CD8-positive, alpha-beta memory T cell (primary cell): ENCODE data around the gene PKIB. TPM values are rescaled to one million over a fixed set of nuclear protein-coding genes. Genes with fewer than 3 reads are reported as not detected.

Source experiments
- CTCF ChIA-PET: fragments of 350-600 bp; sonication (Branson Sonifier 250); formaldehyde crosslinking; loops from one replicate; lab custom pipeline; 2021; ENCODE audit warnings: antibody characterized with exemption; lab: Charles Lee
- POLR2A ChIA-PET: fragments of 350-600 bp; sonication (Branson Sonifier 250); formaldehyde crosslinking; loops from one replicate; lab custom pipeline; 2021; ENCODE audit warnings: antibody characterized with exemption; lab: Charles Lee
- DNase-seq, 5 donors: peaks; one replicate each; pipeline versions ENCODE4 v3.0.0 to v3.0.0-alpha.2; 2020 to 2022; ENCODE audit warnings: mixed read lengths in 1 of 5
- H3K27ac ChIP-seq: one replicate; pipeline ENCODE4 v1.7.0; 2013; ENCODE audit warnings: low read depth, mild to moderate bottlenecking, low read length, moderate library complexity
- H3K27me3 ChIP-seq: 2 replicates; pipeline ENCODE4 v1.7.0; 2013; ENCODE audit warnings: low read length, mild to moderate bottlenecking; ENCODE audit not compliant: insufficient read depth, poor library complexity, severe bottlenecking
- H3K36me3 ChIP-seq: 2 replicates; pipeline ENCODE4 v1.7.0; 2013; ENCODE audit warnings: mild to moderate bottlenecking, low read length, moderate library complexity; ENCODE audit not compliant: insufficient read depth
- H3K4me1 ChIP-seq: 2 replicates; pipeline ENCODE4 v1.7.0; 2013; ENCODE audit warnings: mild to moderate bottlenecking, low read length, moderate library complexity; ENCODE audit not compliant: insufficient read depth
- H3K4me3 ChIP-seq: 2 replicates; pipeline ENCODE4 v1.7.0; 2013; ENCODE audit warnings: mild to moderate bottlenecking, low read length
- H3K9me3 ChIP-seq: 2 replicates; pipeline ENCODE4 v1.7.0; 2013; ENCODE audit warnings: mild to moderate bottlenecking, low read length
- H3K27ac Mint-ChIP-seq, 8 donors: one replicate each; pipeline ENCODE4 v1.8.0; 2020 to 2021; ENCODE audit warnings: mixed read lengths in 8 of 8, mild to moderate bottlenecking in 6 of 8, inconsistent platforms in 3 of 8, moderate library complexity in 3 of 8
- H3K27me3 Mint-ChIP-seq, 2 donors: one replicate each; pipeline ENCODE4 v1.8.0; 2020 to 2021; ENCODE audit warnings: mixed read lengths in 2 of 2, mild to moderate bottlenecking in 1 of 2, moderate library complexity in 1 of 2
- H3K36me3 Mint-ChIP-seq, 3 donors: one replicate each; pipeline ENCODE4 v1.8.0; 2020 to 2021; ENCODE audit warnings: mixed read lengths in 3 of 3, inconsistent platforms in 1 of 3, mild to moderate bottlenecking in 1 of 3
- H3K4me1 Mint-ChIP-seq, 3 donors: one replicate each; pipeline ENCODE4 v1.8.0; 2020 to 2021; ENCODE audit warnings: mixed read lengths in 3 of 3, inconsistent platforms in 1 of 3, mild to moderate bottlenecking in 1 of 3
- H3K4me3 Mint-ChIP-seq, 7 donors: one replicate each; pipeline ENCODE4 v1.8.0; 2020 to 2021; ENCODE audit warnings: mixed read lengths in 7 of 7, mild to moderate bottlenecking in 6 of 7, moderate library complexity in 4 of 7, inconsistent platforms in 2 of 7
- H3K9me3 Mint-ChIP-seq, 5 donors: one replicate each; pipeline ENCODE4 v1.8.0; 2020 to 2022; ENCODE audit warnings: mixed read lengths in 5 of 5, mild to moderate bottlenecking in 3 of 5, moderate library complexity in 2 of 5, inconsistent platforms in 1 of 5
- polyA plus RNA-seq: library from polyadenylated mRNA; unstranded; fragments of 300-500 nt; fragmentation: Illumina TruSeq; gene quantifications from one replicate; pipeline ENCODE4 v1.2.3, GENCODE V29; 2021
- total RNA-seq, 2 experiments: library from RNA; stranded (reverse); gene quantifications; one replicate each; pipeline ENCODE4 v1.2.3, GENCODE V29; 2021

PKIB gene
- total and polyA plus RNA-seq, 3 experiments from 2014 or later: 0.26 to 0.98 TPM; not detected in 1

GRCh38 chr6:122730334-122730733 is 120.1 kb downstream of the PKIB start:
- peaks cover 6 to 10% of the 10 kb centered on the region in 2 donors for H3K27me3 Mint-ChIP-seq
- Histone ChIP-seq H3K27me3 (no peaks in the 10 kb centered on the region), H3K36me3 (no peaks in the 10 kb centered on the region), H3K27ac (no peak overlapping the region), H3K4me1 (no peaks in the 10 kb centered on the region), H3K4me3 (no peak overlapping the region), H3K9me3 (no peaks in the 10 kb centered on the region)
- H3K4me3 Mint-ChIP-seq: no peak overlapping the region
- no peak for DNase-seq
- H3K36me3 Mint-ChIP-seq: no peaks in the 10 kb centered on the region
- H3K27ac Mint-ChIP-seq: no peak overlapping the region
- CTCF ChIA-PET: interaction anchor here (1.1 to 2.0 kb wide), 2 partner anchors 16 to 109 kb away, joined by 3 to 10 read pairs; no protein-coding TSS in a partner anchor
- no peaks in the 10 kb centered on the region for H3K4me1 Mint-ChIP-seq
- peaks cover 0 to 3% (median 0%) of the 10 kb centered on the region in 5 donors for H3K9me3 Mint-ChIP-seq
- POLR2A ChIA-PET: no interaction called here

DNA sequence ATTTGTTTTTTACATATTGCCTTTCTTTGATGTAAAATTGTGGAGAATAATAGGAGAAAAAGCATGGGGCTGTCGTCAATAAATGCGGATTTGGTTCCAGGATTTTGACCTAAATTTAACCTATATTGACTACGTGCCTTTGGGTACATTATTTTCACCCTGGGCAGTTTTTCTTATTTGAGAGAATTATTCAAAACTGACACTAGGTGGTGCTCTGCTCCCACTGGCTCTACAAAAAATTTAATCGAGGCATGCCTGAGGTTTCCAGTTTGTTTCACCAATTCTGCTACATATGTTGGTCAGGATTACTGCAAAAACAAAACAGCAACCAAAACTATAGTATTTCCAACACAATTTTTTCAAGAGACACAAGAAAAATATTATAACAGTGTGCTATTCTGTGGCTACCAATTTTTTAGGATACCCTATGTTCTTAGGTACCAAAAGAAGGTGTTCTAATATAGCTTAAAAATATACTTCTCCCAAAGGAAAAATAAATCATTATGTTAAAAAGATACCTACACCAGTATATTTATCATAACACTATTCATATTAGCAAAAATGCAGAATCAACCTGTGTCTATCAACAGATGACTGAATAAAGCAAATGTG is 120.7 kb downstream of the PKIB start:
- POLR2A ChIA-PET: no interaction called here
- H3K4me1 Mint-ChIP-seq: no peaks in the 10 kb centered on the region

GRCh38 chr6:122733259-122733658 is 123.1 kb downstream of the PKIB start:
- Histone ChIP-seq H3K4me1 (no peaks in the 10 kb centered on the region), H3K9me3 (no peaks in the 10 kb centered on the region), H3K27me3 (no peaks in the 10 kb centered on the region), H3K4me3 (no peak overlapping the region), H3K36me3 (no peaks in the 10 kb centered on the region), H3K27ac (no peak overlapping the region)
- H3K27ac Mint-ChIP-seq: no peak overlapping the region
- peaks cover 0 to 3% (median 0%) of the 10 kb centered on the region in 5 donors for H3K9me3 Mint-ChIP-seq
- DNase-seq: no peak
- CTCF ChIA-PET: no interaction called here
- no peaks in the 10 kb centered on the region for H3K4me1 Mint-ChIP-seq
- POLR2A ChIA-PET: no interaction called here
- H3K36me3 Mint-ChIP-seq: no peaks in the 10 kb centered on the region
- H3K4me3 Mint-ChIP-seq: no peak overlapping the region
- peaks cover 1 to 11% of the 10 kb centered on the region in 2 donors for H3K27me3 Mint-ChIP-seq

More for the DNA sequence above, 120.7 kb downstream of the PKIB start:
- Histone ChIP-seq H3K9me3 (no peaks in the 10 kb centered on the region), H3K4me3 (no peak overlapping the region), H3K27ac (no peak overlapping the region), H3K4me1 (no peaks in the 10 kb centered on the region), H3K36me3 (no peaks in the 10 kb centered on the region), H3K27me3 (no peaks in the 10 kb centered on the region)
- CTCF ChIA-PET: interaction anchor here (2.0 kb wide), 1 partner anchor 108 kb away, joined by 10 read pairs; no protein-coding TSS in a partner anchor
- Mint-ChIP-seq H3K36me3 (no peaks in the 10 kb centered on the region), H3K27ac (no peak overlapping the region), H3K4me3 (no peak overlapping the region), H3K27me3 (peaks cover 6 to 13% of the 10 kb centered on the region in 2 donors), H3K9me3 (peaks cover 0 to 3% (median 0%) of the 10 kb centered on the region in 5 donors)
- peak in 1 of 5 donors; percentile 15 for DNase-seq

DNA sequence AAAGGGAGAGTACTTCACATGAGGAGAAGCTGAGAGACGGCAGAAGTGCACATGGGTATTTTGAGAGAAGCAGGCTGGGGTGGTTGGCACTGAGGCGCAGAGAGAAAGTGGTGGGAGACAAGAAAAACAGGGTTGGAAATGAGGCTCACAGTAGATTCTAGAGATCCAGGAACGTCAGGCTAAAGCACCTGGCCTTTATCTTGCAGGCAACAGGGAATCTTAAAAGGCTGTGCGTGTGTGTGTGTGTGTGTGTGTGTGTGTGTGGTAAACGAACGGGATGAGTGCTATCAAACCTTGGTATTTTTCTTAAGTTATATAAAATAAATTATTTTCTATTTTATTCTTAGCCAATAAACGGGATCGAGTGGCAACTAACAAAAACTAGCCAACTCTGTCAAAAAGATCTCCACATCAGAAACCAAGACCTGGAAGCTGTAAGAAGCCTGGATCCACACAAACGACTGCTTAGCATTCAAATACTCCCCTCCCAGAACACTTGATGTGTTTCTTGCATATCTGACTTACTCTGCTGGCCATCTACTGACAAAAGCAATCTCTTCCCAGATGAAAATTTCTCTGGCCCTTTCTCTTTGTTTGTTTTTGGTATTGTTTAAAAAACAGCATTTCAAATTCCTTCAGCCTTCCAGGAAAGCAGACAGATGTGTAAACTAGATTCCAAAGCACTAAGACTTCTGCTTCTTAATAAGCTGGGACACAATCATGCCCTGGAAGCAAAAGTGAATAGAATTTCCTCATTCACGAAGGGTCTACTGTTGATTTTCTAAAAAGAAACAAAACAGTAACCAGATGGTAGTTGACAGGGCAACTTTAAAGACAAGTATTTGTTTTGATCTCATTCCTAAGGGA is 124.6 kb downstream of the PKIB start:
- no peak for DNase-seq
- Mint-ChIP-seq H3K27ac (no peak overlapping the region), H3K27me3 (peaks cover 0 to 11% of the 10 kb centered on the region in 2 donors), H3K4me1 (no peaks in the 10 kb centered on the region), H3K9me3 (peaks cover 0 to 3% (median 0%) of the 10 kb centered on the region in 5 donors), H3K4me3 (peak overlapping the region in 1 of 7 donors; percentile 20), H3K36me3 (no peaks in the 10 kb centered on the region)
- no peaks in the 10 kb centered on the region for H3K36me3 ChIP-seq
- H3K9me3 ChIP-seq: no peaks in the 10 kb centered on the region
- H3K27me3 ChIP-seq: no peaks in the 10 kb centered on the region
- no peak overlapping the region for H3K4me3 ChIP-seq
- ChIA-PET POLR2A (no interaction called here), CTCF (no interaction called here)
- no peak overlapping the region for H3K27ac ChIP-seq
- no peaks in the 10 kb centered on the region for H3K4me1 ChIP-seq

DNA sequence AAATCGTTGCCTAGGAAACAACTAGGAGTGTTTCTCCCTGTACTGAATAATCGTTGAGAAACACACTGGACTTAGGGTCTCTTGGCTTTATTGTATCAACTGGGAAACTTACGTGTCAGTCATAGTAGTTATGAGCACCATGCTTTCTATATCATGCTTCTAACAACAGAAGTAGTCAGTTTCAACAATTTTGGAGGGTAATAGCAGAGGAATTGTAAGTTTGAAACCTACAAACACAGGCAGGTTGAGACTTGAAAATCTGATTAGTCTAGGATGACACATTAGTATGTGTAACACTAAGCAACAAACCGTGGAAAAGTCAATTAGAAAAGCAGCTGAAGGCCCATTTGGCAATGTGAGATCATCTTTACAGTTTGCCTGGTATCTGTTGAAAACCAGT is 125.4 kb downstream of the PKIB start:
- H3K27ac ChIP-seq: no peak overlapping the region
- DNase-seq: no peak
- peaks cover 0 to 7% of the 10 kb centered on the region in 2 donors for H3K27me3 Mint-ChIP-seq
- H3K4me1 Mint-ChIP-seq: no peaks in the 10 kb centered on the region
- no peaks in the 10 kb centered on the region for H3K36me3 Mint-ChIP-seq
- H3K4me3 Mint-ChIP-seq: no peak overlapping the region
- H3K4me1 ChIP-seq: no peaks in the 10 kb centered on the region
- H3K27me3 ChIP-seq: no peaks in the 10 kb centered on the region
- POLR2A ChIA-PET: no interaction called here
- H3K9me3 ChIP-seq: no peaks in the 10 kb centered on the region
- H3K27ac Mint-ChIP-seq: no peak overlapping the region
- H3K36me3 ChIP-seq: no peaks in the 10 kb centered on the region
- H3K9me3 Mint-ChIP-seq: peaks cover 0 to 3% (median 0%) of the 10 kb centered on the region in 5 donors
- no peak overlapping the region for H3K4me3 ChIP-seq
- CTCF ChIA-PET: no interaction called here

GRCh38 chr6:122736163-122736562 is 126.0 kb downstream of the PKIB start:
- Histone ChIP-seq H3K9me3 (no peaks in the 10 kb centered on the region), H3K27ac (no peak overlapping the region), H3K27me3 (no peaks in the 10 kb centered on the region), H3K36me3 (no peaks in the 10 kb centered on the region), H3K4me1 (no peaks in the 10 kb centered on the region), H3K4me3 (no peak overlapping the region)
- Mint-ChIP-seq H3K36me3 (no peaks in the 10 kb centered on the region), H3K4me1 (no peaks in the 10 kb centered on the region), H3K4me3 (no peak overlapping the region), H3K27me3 (peaks cover 2 to 7% of the 10 kb centered on the region in 2 donors), H3K9me3 (peaks cover 0 to 3% (median 0%) of the 10 kb centered on the region in 5 donors), H3K27ac (no peak overlapping the region)
- DNase-seq: no peak
- ChIA-PET CTCF (no interaction called here), POLR2A (no interaction called here)

DNA sequence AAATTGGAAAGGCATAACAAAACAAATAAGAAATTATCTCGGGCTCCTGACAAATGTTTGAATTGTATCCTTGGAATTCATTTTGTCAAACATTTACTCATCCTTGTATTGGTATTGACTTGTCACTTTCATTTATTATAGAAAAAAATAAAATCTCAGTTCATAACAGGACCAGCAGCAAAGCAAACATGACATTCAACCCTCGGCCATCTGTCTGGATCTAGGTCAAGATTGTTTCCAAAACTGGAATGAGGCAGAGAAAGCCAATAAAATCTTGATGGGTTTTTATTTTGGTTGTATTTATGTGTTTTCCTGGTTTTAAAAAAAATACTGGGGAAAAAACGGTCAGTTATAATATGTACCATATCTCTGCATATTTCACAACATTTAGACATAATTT is 126.4 kb downstream of the PKIB start:
- H3K9me3 Mint-ChIP-seq: peaks cover 0 to 3% (median 0%) of the 10 kb centered on the region in 5 donors
- no peak for DNase-seq
- CTCF ChIA-PET: no interaction called here

GRCh38 chr6:122740091-122740490 is 129.9 kb downstream of the PKIB start:
- Mint-ChIP-seq H3K4me3 (no peak overlapping the region), H3K36me3 (no peaks in the 10 kb centered on the region), H3K27me3 (peaks cover 5% of the 10 kb centered on the region in 2 donors), H3K9me3 (peaks cover 0 to 3% (median 0%) of the 10 kb centered on the region in 5 donors), H3K4me1 (no peaks in the 10 kb centered on the region), H3K27ac (no peak overlapping the region)
- CTCF ChIA-PET: no interaction called here
- H3K27me3 ChIP-seq: no peaks in the 10 kb centered on the region
- no peak for DNase-seq
- POLR2A ChIA-PET: no interaction called here
- H3K36me3 ChIP-seq: no peaks in the 10 kb centered on the region
- H3K4me3 ChIP-seq: no peak overlapping the region
- no peaks in the 10 kb centered on the region for H3K4me1 ChIP-seq
- H3K9me3 ChIP-seq: no peaks in the 10 kb centered on the region
- H3K27ac ChIP-seq: no peak overlapping the region

More for the DNA sequence above, 126.4 kb downstream of the PKIB start:
- Histone ChIP-seq H3K9me3 (no peaks in the 10 kb centered on the region), H3K36me3 (no peaks in the 10 kb centered on the region), H3K4me1 (no peaks in the 10 kb centered on the region), H3K4me3 (no peak overlapping the region), H3K27me3 (no peaks in the 10 kb centered on the region), H3K27ac (no peak overlapping the region)
- POLR2A ChIA-PET: no interaction called here
- H3K36me3 Mint-ChIP-seq: no peaks in the 10 kb centered on the region
- H3K27me3 Mint-ChIP-seq: peaks cover 2 to 7% of the 10 kb centered on the region in 2 donors
- no peak overlapping the region for H3K27ac Mint-ChIP-seq
- no peaks in the 10 kb centered on the region for H3K4me1 Mint-ChIP-seq
- H3K4me3 Mint-ChIP-seq: no peak overlapping the region
